Erythroblast (primary cell): Measurements from ENCODE around the gene KRTAP10-8.

Experiments used
- GATA1 ChIP-seq: IDR thresholded peaks from 2 replicates; pipeline ENCODE4 v1.6.1; 2011; ENCODE audit warnings: low read depth, mild to moderate bottlenecking, control low read depth, low read length, moderate library complexity
- POLR2A ChIP-seq: IDR thresholded peaks from 2 replicates; pipeline ENCODE4 v1.6.1; 2011; ENCODE audit warnings: mild to moderate bottlenecking, low read length

- TF ChIP-seq POLR2A: no peak
- no peak for TF ChIP-seq GATA1
Observed at GRCh38 chr21:44602463-44602850, 9.4 kb upstream of the KRTAP10-8 start.
